ENCODE data around the gene TTC31. TPM values are rescaled to one million over a fixed set of nuclear protein-coding genes. Genes with fewer than 3 reads are reported as not detected.

TTC31 gene
- total RNA-seq, 1 donor from 2014 or later: 11.8 TPM

- Histone ChIP-seq H3K4me3 (peak overlapping the region; percentile 57 to 62), H3K36me3 (peaks cover 0 to 21% of the 10 kb centered on the region in 2 donors), H3K27ac (peak overlapping the region; percentile 79), H3K27me3 (peaks cover 6% of the 10 kb centered on the region), H3K4me1 (peaks cover 67% of the 10 kb centered on the region), H3K9me3 (no peaks in the 10 kb centered on the region)
- peak; percentile 67 to 72 for TF ChIP-seq POLR2AphosphoS5 (IDR thresholded peaks at IDR 0.05; ENCODE audit: insufficient read depth in 1 of 2, low read depth in 1 of 2)
- TF ChIP-seq CTCF (IDR thresholded peaks at IDR 0.05): no peak
- DNase-seq (ENCODE audit: extremely low spot score in 2 of 2): no peak
- intact Hi-C loops (cut with DNase I): no loop called here
These were observed 20.0 kb downstream of the TTC31 start for GRCh38 chr2:74502720-74503505.

GRCh38 chr2:74503506-74504475 lies 20.9 kb downstream of the TTC31 start:
- H3K36me3 ChIP-seq: peaks cover 0 to 21% of the 10 kb centered on the region in 2 donors
- TF ChIP-seq POLR2AphosphoS5 (IDR thresholded peaks at IDR 0.05; ENCODE audit: insufficient read depth in 1 of 2, low read depth in 1 of 2) (peak in 1 of 2 donors; percentile 51), CTCF (IDR thresholded peaks at IDR 0.05) (no peak)
- peaks cover 65% of the 10 kb centered on the region for H3K4me1 ChIP-seq
- H3K27me3 ChIP-seq: peaks cover 6% of the 10 kb centered on the region
- no peak for DNase-seq (ENCODE audit: extremely low spot score in 2 of 2)
- H3K9me3 ChIP-seq: no peaks in the 10 kb centered on the region
- intact Hi-C loops (cut with DNase I): no loop called here
- peak overlapping the region; percentile 79 for H3K27ac ChIP-seq
- H3K4me3 ChIP-seq: peak overlapping the region; percentile 57 to 62

GRCh38 chr2:74504591-74504990 lies 21.7 kb downstream of the TTC31 start:
- intact Hi-C loops (cut with DNase I): no loop called here
- H3K27me3 ChIP-seq: no peaks in the 10 kb centered on the region
- TF ChIP-seq POLR2AphosphoS5 (IDR thresholded peaks at IDR 0.05; ENCODE audit: insufficient read depth in 1 of 2, low read depth in 1 of 2): no peak
- TF ChIP-seq POLR2A (IDR thresholded peaks at IDR 0.05): no peak
- no peak for TF ChIP-seq CTCF (IDR thresholded peaks at IDR 0.05)
- no peak overlapping the region for H3K4me3 ChIP-seq
- H3K27ac ChIP-seq: no peak overlapping the region
- H3K9me3 ChIP-seq: no peaks in the 10 kb centered on the region
- H3K36me3 ChIP-seq: peaks cover 0 to 21% of the 10 kb centered on the region in 2 donors
- H3K4me1 ChIP-seq: peaks cover 57% of the 10 kb centered on the region
- DNase-seq (ENCODE audit: extremely low spot score in 2 of 2): no peak

- Histone ChIP-seq H3K4me1 (peaks cover 55% of the 10 kb centered on the region), H3K4me3 (no peak overlapping the region), H3K27me3 (no peaks in the 10 kb centered on the region), H3K9me3 (no peaks in the 10 kb centered on the region), H3K36me3 (peaks cover 0 to 21% of the 10 kb centered on the region in 2 donors), H3K27ac (no peak overlapping the region)
- no peak for DNase-seq (ENCODE audit: extremely low spot score in 2 of 2)
- intact Hi-C loops (cut with DNase I): no loop called here
- TF ChIP-seq POLR2A (IDR thresholded peaks at IDR 0.05): no peak
- no peak for TF ChIP-seq CTCF (IDR thresholded peaks at IDR 0.05)
- TF ChIP-seq POLR2AphosphoS5 (IDR thresholded peaks at IDR 0.05; ENCODE audit: insufficient read depth in 1 of 2, low read depth in 1 of 2): no peak
These were observed 22.8 kb downstream of the TTC31 start for GRCh38 chr2:74505448-74506246.

All from vagina (tissue), 2 donors.